ENCODE measurements around the gene TMEM254.

Gene TMEM254

GRCh38 chr10:80100116-80100515 is 21.7 kb downstream of the TMEM254 start:
- no peak for DNase-seq (ENCODE audit: low spot score)
- H3K27ac ChIP-seq = no peak overlapping the region
- ChIA-PET CTCF (no interaction called here), POLR2A (ENCODE audit: low non-redundant PET) (no interaction called here)
- no peak for TF ChIP-seq CTCF (conservative IDR thresholded peaks at IDR 0.05; ENCODE audit: low read depth)

- CTCF ChIA-PET = interaction anchor here (0.6 to 0.7 kb wide), 2 partner anchors 159 to 405 kb away, joined by 5 to 10 read pairs; no protein-coding TSS in a partner anchor
- POLR2A ChIA-PET (ENCODE audit: low non-redundant PET) = interaction anchor here (1.0 kb wide), 1 partner anchor 20 kb away, joined by 3 read pairs; no protein-coding TSS in a partner anchor
- no peak overlapping the region for H3K27ac ChIP-seq
- no peak for TF ChIP-seq CTCF (conservative IDR thresholded peaks at IDR 0.05; ENCODE audit: low read depth)
- DNase-seq (ENCODE audit: low spot score) = peak; percentile 77
Observed at GRCh38 chr10:80100861-80101695, 22.6 kb downstream of the TMEM254 start.

DNA sequence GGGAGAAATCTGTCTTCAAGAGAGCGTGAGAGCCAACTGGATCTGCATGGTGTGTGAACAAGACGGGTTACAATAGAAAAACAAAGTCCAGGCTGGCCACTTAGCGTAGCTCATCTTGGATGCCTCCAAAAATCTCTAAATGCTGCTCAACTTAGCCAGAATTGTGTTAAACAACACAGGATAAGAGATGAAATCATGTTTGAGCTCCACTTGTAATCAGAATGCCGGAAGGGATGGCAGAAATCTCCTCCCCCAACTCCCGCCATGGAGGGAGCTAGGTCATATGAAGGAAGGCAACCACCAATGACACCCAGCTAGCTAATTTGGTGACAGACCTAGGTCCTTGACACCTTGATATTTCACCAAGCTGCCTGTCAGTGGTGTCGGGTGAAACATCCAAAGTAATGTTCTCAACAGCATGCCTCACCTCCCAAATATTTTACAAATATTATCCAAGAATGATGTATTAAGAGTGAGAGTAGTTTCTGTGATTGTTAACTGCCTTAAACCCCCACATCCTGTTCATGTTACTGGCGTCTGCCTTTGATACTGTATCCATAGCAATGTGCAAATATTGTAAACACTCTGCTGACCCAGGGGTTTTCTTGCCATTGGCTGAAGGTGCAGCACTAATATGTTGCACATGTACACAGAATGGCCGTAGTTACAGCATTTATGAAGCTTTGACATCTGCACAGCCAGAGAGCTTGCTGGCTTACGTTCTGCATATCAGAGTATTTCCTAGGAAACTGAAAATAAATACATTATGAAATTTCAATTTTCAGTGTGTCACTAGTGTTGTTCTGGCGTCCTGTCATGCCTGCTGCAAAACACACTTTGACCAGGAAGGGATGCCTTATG is 25.8 kb downstream of the TMEM254 start:
- CTCF ChIA-PET = interaction anchor here (1.8 kb wide), 1 partner anchor 45 kb away, joined by 5 read pairs; no protein-coding TSS in a partner anchor
- TF ChIP-seq CTCF (conservative IDR thresholded peaks at IDR 0.05; ENCODE audit: low read depth) = no peak
- no peak for DNase-seq (ENCODE audit: low spot score)
- no peak overlapping the region for H3K27ac ChIP-seq
- POLR2A ChIA-PET (ENCODE audit: low non-redundant PET) = interaction anchor here (0.7 kb wide), 2 partner anchors 18 to 24 kb away, joined by 6 to 9 read pairs; no protein-coding TSS in a partner anchor

DNA sequence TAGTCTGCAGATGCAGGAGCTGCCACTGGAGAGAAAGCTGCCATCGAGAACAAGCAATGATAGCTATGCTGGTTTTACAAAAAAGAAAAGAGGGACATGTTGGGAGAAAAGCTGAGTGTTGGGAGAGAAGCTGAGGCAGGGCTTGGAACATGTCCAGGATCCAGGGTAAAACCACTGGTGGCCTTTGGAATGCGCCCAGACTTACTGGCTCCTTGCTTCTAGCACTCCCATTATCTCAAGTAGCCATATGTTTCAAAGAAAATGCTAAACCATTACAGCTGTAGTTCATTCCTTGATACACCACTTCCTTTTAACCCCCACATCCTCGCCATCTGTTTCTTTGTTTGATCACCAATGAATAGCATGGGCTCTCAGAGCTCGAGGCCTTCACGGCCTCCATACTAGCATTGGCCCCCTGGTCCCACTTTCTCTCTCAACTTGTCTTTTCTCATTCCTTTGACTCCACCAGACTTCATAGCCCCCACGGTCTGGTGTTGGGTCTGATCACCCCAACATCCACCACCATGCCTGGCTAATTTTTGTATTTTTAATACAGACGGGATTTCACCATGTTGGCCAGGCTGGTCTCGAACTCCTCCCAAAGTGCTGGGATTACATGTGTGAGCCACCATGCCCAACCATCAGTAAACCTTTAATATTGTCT is 30.2 kb downstream of the TMEM254 start:
- no peak overlapping the region for H3K27ac ChIP-seq
- no peak for DNase-seq (ENCODE audit: low spot score)
- ChIA-PET CTCF (interaction anchor here (0.7 to 1.0 kb wide), 2 partner anchors 21 to 35 kb away, joined by 4 to 6 read pairs; no protein-coding TSS in a partner anchor), POLR2A (ENCODE audit: low non-redundant PET) (no interaction called here)
- no peak for TF ChIP-seq CTCF (conservative IDR thresholded peaks at IDR 0.05; ENCODE audit: low read depth)

- ChIA-PET CTCF (interaction anchor here (0.7 kb wide), 1 partner anchor 49 kb away, joined by 3 read pairs; no protein-coding TSS in a partner anchor), POLR2A (ENCODE audit: low non-redundant PET) (no interaction called here)
- DNase-seq (ENCODE audit: low spot score) = no peak
- TF ChIP-seq CTCF (conservative IDR thresholded peaks at IDR 0.05; ENCODE audit: low read depth) = no peak
- H3K27ac ChIP-seq = no peak overlapping the region
Observed at GRCh38 chr10:80110986-80111385, 32.5 kb downstream of the TMEM254 start.

- CTCF ChIA-PET = interaction anchor here (0.5 to 0.6 kb wide), 2 partner anchors 11 to 37 kb away, joined by 3 to 5 read pairs; no protein-coding TSS in a partner anchor
- H3K27ac ChIP-seq = no peak overlapping the region
- POLR2A ChIA-PET (ENCODE audit: low non-redundant PET) = no interaction called here
- DNase-seq (ENCODE audit: low spot score) = no peak
- TF ChIP-seq CTCF (conservative IDR thresholded peaks at IDR 0.05; ENCODE audit: low read depth) = no peak
Observed at GRCh38 chr10:80118669-80119068, 40.2 kb downstream of the TMEM254 start.

Data from RWPE1 (cell line).